Measurements from ENCODE around the gene LIN7B. TPM values are rescaled to one million over a fixed set of nuclear protein-coding genes. Genes with fewer than 3 reads are reported as not detected.

The LIN7B gene
- total and polyA plus RNA-seq, 4 donors: 2.2 to 3.8 (median 2.8) TPM

- no peak overlapping the region for H3K27ac ChIP-seq (ENCODE audit: low read depth in 1 of 2, low read length in 2 of 2)
- TF ChIP-seq FOXA2 (IDR thresholded peaks at IDR 0.05) (no peak), JUND (IDR thresholded peaks at IDR 0.05) (no peak), HNF4G (IDR thresholded peaks at IDR 0.05) (no peak), RXRA (IDR thresholded peaks at IDR 0.05) (no peak), REST (IDR thresholded peaks at IDR 0.05) (no peak), ZBTB33 (IDR thresholded peaks at IDR 0.05) (no peak), TAF1 (conservative IDR thresholded peaks at IDR 0.05) (no peak), YY1 (IDR thresholded peaks at IDR 0.05) (no peak), ATF3 (IDR thresholded peaks at IDR 0.05) (no peak), SP1 (IDR thresholded peaks at IDR 0.05) (no peak), NR2F2 (IDR thresholded peaks at IDR 0.05) (no peak), EGR1 (IDR thresholded peaks at IDR 0.05; ENCODE audit: low read depth in 2 of 2) (no peak)
Measured at GRCh38 chr19:49080392-49080791, 33.8 kb upstream of the LIN7B start.

GRCh38 chr19:49081273-49081672, 32.9 kb upstream of the LIN7B start:
- H3K36me3 ChIP-seq (ENCODE audit: control insufficient read depth in 4 of 4, insufficient read depth in 3 of 4, low read depth in 1 of 4, low read length in 3 of 4): no peaks in the 10 kb centered on the region
- 92% methylated on average over 1 of the region's 1 CpG for WGBS

More at GRCh38 chr19:49080392-49080791, 33.8 kb upstream of the LIN7B start:
- Histone ChIP-seq H3K4me1 (ENCODE audit: control insufficient read depth in 4 of 4, insufficient read depth in 4 of 4, low read length in 3 of 4) (peaks cover 0 to 4% (median 4%) of the 10 kb centered on the region in 4 donors), H3K9me3 (ENCODE audit: control insufficient read depth in 4 of 4, low read length in 3 of 4) (no peaks in the 10 kb centered on the region), H3K4me3 (ENCODE audit: low read depth in 1 of 3, low read length in 3 of 3) (no peak overlapping the region), H3K27me3 (ENCODE audit: control insufficient read depth in 4 of 4, insufficient read depth in 4 of 4, low read length in 3 of 4) (no peaks in the 10 kb centered on the region), H3K36me3 (ENCODE audit: control insufficient read depth in 4 of 4, insufficient read depth in 3 of 4, low read depth in 1 of 4, low read length in 3 of 4) (no peaks in the 10 kb centered on the region), H3K9ac (ENCODE audit: low read depth in 1 of 2, low read length in 2 of 2) (no peak overlapping the region)
- WGBS: 89% methylated on average over 4 of the region's 4 CpGs
- DNase-seq (ENCODE audit: low spot score): no peak

More at GRCh38 chr19:49081273-49081672, 32.9 kb upstream of the LIN7B start:
- no peak overlapping the region for H3K27ac ChIP-seq (ENCODE audit: low read depth in 1 of 2, low read length in 2 of 2)
- no peak overlapping the region for H3K9ac ChIP-seq (ENCODE audit: low read depth in 1 of 2, low read length in 2 of 2)
- H3K4me1 ChIP-seq (ENCODE audit: control insufficient read depth in 4 of 4, insufficient read depth in 4 of 4, low read length in 3 of 4): peaks cover 4 to 10% (median 6%) of the 10 kb centered on the region in 4 donors
- DNase-seq (ENCODE audit: low spot score): no peak
- TF ChIP-seq FOXA2 (IDR thresholded peaks at IDR 0.05): no peak
- TF ChIP-seq ATF3 (IDR thresholded peaks at IDR 0.05): no peak
- no peak for TF ChIP-seq TAF1 (conservative IDR thresholded peaks at IDR 0.05)
- no peak for TF ChIP-seq NR2F2 (IDR thresholded peaks at IDR 0.05)
- no peak for TF ChIP-seq EGR1 (IDR thresholded peaks at IDR 0.05; ENCODE audit: low read depth in 2 of 2)
- no peak for TF ChIP-seq RXRA (IDR thresholded peaks at IDR 0.05)
- no peak for TF ChIP-seq HNF4A (conservative IDR thresholded peaks at IDR 0.05)
- TF ChIP-seq CTCF (IDR thresholded peaks at IDR 0.05; ENCODE audit: low read depth, low read length, missing input control): no peak
- TF ChIP-seq REST (IDR thresholded peaks at IDR 0.05): no peak
- TF ChIP-seq ZBTB33 (IDR thresholded peaks at IDR 0.05): no peak
- TF ChIP-seq FOXA1 (IDR thresholded peaks at IDR 0.05): no peak
- no peak overlapping the region for H3K4me3 ChIP-seq (ENCODE audit: low read depth in 1 of 3, low read length in 3 of 3)
- no peaks in the 10 kb centered on the region for H3K27me3 ChIP-seq (ENCODE audit: control insufficient read depth in 4 of 4, insufficient read depth in 4 of 4, low read length in 3 of 4)
- no peaks in the 10 kb centered on the region for H3K9me3 ChIP-seq (ENCODE audit: control insufficient read depth in 4 of 4, low read length in 3 of 4)

Data from liver (tissue), 9 donors.